Stimulated activated CD4-positive, alpha-beta T cell treated with anti-CD3 and anti-CD28 coated beads, Interleukin-12 subunit alpha, Interleukin-12 subunit beta, amount 100 ng/mL, for 24 hours (primary cell): ENCODE results near the gene LAMB4.
"Not testable (repeated sequence)": the region's sequence is repeated elsewhere in the genome, so short reads cannot be mapped to it uniquely, and the experiment has no call there.

Experiments
- DNase-seq, 2 experiments: peaks; one replicate each; pipeline ENCODE4 v3.0.0-alpha.2; 2020; ENCODE audit warnings: low read depth in 2 of 2

LAMB4 gene

DNA sequence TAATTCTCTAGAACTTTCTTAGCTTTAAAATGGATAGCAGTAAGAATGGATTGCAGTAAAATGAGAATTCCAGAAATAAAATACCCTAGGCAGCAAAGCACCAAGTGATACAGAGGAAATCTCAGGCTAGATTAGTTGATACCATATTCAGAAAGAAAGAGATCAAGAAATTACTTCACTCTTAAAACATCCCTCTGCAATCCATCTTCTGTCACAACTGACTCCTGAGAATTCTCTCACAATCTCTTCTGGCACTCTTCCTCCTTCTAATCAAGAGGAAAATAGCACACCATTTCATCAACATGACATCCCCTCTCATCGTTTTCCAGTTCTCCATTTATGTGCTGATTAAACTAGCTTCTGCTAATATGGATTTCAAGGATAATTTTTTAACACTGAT is 85.0 kb downstream of the LAMB4 start:
- DNase-seq, result no peak

GRCh38 chr7:108044345-108044744 is 85.8 kb downstream of the LAMB4 start:
- no peak for DNase-seq

GRCh38 chr7:108038986-108039385 is 91.2 kb downstream of the LAMB4 start:
- DNase-seq, result no peak

- no peak for DNase-seq
Observed at GRCh38 chr7:108037741-108038140, 92.4 kb downstream of the LAMB4 start.

GRCh38 chr7:108037140-108037539 is 93.0 kb downstream of the LAMB4 start:
- DNase-seq, result no peak

- no peak for DNase-seq
Observed at GRCh38 chr7:108034586-108034985, 95.6 kb downstream of the LAMB4 start.

- DNase-seq, result no peak
Observed at GRCh38 chr7:108033776-108034497, 96.2 kb downstream of the LAMB4 start.

GRCh38 chr7:108033309-108033708 is 96.9 kb downstream of the LAMB4 start:
- not testable (repeated sequence) for DNase-seq

DNA sequence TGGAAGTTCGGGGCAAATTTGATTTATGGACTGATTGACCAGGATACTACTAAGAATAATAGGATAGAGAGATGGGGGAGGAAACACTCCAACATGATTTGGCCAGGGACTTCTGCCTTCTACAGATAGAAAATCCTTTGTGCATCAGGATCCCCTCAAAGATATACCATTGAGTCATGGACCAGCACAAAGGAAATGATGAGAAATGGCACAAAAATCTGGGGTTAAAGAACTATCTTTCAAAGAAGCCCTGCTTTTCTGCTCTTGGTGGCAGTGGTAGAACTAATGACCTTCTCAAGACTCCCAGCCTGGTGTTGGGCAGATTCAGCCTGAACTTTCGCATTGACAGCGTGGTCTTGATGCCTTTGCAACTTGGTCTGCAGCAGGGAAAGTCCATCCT is 99.6 kb downstream of the LAMB4 start:
- no peak for DNase-seq

GRCh38 chr7:108029034-108029433 is 101.1 kb downstream of the LAMB4 start:
- no peak for DNase-seq

GRCh38 chr7:108028111-108028510 is 102.0 kb downstream of the LAMB4 start:
- no peak for DNase-seq

- no peak for DNase-seq
Observed at GRCh38 chr7:108027239-108027638, 102.9 kb downstream of the LAMB4 start.

- DNase-seq, result no peak
Observed at GRCh38 chr7:108026647-108027046, 103.5 kb downstream of the LAMB4 start.

- DNase-seq, result no peak
Observed at GRCh38 chr7:108026116-108026515, 104.0 kb downstream of the LAMB4 start.

- DNase-seq, result no peak
Observed at GRCh38 chr7:108024538-108024937, 105.6 kb downstream of the LAMB4 start.

DNA sequence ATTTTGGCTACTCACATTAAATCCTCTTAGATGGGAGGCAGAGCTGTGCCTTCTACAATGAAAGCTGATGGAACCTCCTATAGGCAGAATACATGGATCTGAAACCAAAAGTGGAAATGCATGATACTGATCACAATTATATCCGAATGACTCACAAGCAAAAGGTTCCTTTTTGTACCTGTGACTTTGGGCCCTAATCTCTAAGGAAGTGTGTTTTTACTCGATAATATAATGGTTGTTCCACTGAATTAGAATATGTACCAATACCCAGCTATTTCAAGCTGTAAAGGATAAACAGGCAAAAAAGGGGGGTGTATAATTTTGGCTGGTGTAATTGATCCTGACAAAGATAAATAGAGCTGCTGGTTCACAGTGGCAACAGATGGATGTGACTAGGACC is 109.6 kb downstream of the LAMB4 start:
- DNase-seq, result no peak

GRCh38 chr7:108018668-108019067 is 111.5 kb downstream of the LAMB4 start:
- no peak for DNase-seq

DNA sequence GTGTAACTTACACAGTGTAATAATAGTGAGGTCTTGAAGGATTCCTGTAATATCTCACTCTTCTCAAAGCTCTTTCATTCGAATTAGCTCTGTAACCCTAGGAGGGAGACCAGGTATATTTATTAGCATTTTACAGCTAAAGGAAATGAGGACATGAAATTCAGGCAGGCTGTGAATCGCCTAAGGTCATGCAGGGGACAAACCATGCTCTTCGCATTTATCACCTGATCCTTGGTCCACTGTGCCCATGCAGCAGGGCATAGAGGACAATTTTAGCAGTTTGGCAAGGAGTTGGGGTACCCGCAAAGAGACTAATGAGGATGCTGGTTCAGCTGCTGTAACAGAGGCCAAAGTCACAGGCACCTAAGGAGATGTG is 112.4 kb downstream of the LAMB4 start:
- no peak for DNase-seq

DNA sequence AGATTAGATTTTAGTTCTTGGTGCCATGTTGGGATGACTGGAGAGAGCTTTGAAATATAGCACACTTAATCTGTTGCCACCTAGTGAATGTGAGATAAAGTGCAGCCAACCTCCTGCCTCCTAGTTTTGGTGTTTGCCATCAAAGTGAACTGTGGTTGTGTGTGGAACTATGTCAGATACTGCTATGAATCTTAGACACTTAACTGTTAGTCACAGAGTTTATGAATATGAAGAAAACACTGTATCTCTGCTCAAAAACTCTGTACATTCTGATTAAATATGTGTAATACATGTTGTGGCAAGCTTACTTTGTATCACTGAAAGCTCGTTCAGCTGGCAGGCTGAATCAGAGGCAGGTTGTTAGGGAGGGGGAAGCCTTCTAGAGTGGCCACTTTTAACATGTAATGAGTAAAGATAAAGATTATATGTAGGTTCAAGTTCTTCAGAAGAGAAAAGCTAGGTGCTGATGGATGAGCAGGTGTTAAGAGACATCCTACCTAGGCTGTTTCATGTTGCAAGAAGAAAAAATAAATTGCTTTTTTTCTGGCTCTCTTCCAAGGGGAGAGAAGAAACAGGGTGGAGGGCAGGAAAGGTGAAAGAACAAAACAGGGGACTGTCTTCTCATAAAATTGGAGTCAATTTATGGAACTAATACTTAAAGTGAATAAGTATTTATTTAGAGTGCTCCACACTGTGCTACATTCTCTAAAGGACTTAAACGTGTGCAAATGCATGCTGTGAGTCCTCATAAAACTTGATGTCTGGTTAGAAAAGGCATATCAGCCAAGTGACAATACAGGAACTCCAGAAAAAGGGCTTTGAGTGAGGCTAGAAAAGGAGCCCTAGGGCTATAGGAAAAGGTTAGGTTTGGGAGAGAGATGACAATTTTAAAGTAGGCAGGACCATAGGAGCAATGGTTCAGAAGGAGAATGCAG is 113.1 kb downstream of the LAMB4 start:
- DNase-seq, result no peak

- DNase-seq, result no peak
Observed at GRCh38 chr7:108015740-108016139, 114.4 kb downstream of the LAMB4 start.

DNA sequence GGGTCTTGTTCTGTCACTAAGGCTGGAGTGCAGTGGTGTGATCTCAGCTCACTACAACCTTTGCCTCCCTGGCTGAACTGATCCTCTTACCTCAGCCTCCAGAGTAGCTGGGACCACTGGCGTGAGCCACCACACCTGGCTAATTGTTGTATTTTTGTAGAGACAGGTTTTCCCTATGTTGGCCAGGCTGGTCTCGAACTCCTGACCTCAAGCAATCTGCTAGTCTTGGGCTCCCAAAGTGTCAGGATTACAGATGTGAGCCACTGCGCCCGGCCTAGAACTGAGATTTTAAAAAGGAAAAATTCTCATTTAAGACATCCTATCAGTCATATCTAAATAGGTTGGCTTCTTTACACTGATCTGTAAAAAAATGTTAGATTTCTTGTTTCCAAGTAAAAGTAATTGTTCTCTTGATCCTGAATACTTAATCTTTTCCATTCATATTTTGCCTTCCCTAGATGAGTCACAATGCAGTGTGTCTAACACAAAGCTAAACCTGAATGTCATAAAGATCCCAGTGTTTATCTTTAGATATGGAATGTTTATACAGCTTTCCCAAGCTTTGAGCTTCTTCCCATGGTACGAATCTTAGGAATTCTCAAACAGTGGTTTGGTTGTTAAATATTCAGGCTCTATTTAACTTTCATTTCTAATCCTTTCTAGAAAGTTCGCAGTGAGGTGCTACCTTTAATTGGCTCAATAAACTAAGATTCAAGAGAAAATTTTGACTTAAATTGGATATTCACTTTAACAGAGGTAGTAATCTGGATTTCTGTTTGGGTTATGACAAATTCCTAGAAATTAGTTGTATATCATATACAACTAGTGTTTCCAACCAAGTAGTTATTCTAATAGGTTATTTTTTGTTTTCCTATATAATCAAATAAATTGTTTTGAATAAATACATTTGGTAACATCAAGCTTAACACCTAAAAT is 115.1 kb downstream of the LAMB4 start:
- DNase-seq, result no peak

GRCh38 chr7:108014215-108014614 is 115.9 kb downstream of the LAMB4 start:
- DNase-seq, result no peak
